Osteoblast (primary cell): ENCODE results near the gene PRICKLE2. TPM values are rescaled to one million over a fixed set of nuclear protein-coding genes. Genes with fewer than 3 reads are reported as not detected.

Experiments used
- DNase-seq: peaks from one replicate; pipeline ENCODE4 v3.0.0; 2011; ENCODE audit warnings: low spot score, mixed read lengths; ENCODE audit not compliant: insufficient read length; ENCODE audit errors: missing footprints
- H2AFZ ChIP-seq: 2 replicates; pipeline ENCODE4 v1.6.0; 2011; ENCODE audit warnings: mild to moderate bottlenecking, low read length
- H3K27ac ChIP-seq: 2 replicates; pipeline ENCODE4 v1.5.1; 2011; ENCODE audit warnings: mild to moderate bottlenecking, low read depth, low read length, moderate library complexity
- H3K27me3 ChIP-seq: 2 replicates; pipeline ENCODE4 v1.6.0; 2012; ENCODE audit warnings: mild to moderate bottlenecking, control low read depth, inconsistent platforms, low read length, moderate library complexity; ENCODE audit not compliant: insufficient read depth
- H3K36me3 ChIP-seq: 2 replicates; pipeline ENCODE4 v1.5.1; 2011; ENCODE audit warnings: mild to moderate bottlenecking, low read length, control low read depth, moderate library complexity; ENCODE audit not compliant: insufficient read depth
- H3K4me1 ChIP-seq: 2 replicates; pipeline ENCODE4 v1.5.1; 2011; ENCODE audit warnings: mild to moderate bottlenecking, low read length, control low read depth, moderate library complexity; ENCODE audit not compliant: insufficient read depth
- H3K4me2 ChIP-seq: 2 replicates; pipeline ENCODE4 v1.6.0; 2011; ENCODE audit warnings: mild to moderate bottlenecking, low read length; ENCODE audit not compliant: insufficient read depth
- H3K4me3 ChIP-seq: fragments of 200-600 bp; sonication (generic); 3 replicates; pipeline ENCODE4 v1.5.1; 2012; ENCODE audit warnings: mild to moderate bottlenecking, low read length, inconsistent platforms; ENCODE audit not compliant: insufficient read depth
- H3K79me2 ChIP-seq: 2 replicates; pipeline ENCODE4 v1.6.0; 2012; ENCODE audit warnings: mild to moderate bottlenecking, low read length, control low read depth, inconsistent platforms; ENCODE audit not compliant: insufficient read depth
- H3K9me3 ChIP-seq: 2 replicates; pipeline ENCODE4 v1.5.1; 2011; ENCODE audit warnings: low read depth, low read length, control low read depth
- H4K20me1 ChIP-seq: 2 replicates; pipeline ENCODE4 v1.6.0; 2012; ENCODE audit warnings: mild to moderate bottlenecking, low read length, control low read depth; ENCODE audit not compliant: insufficient read depth
- total RNA-seq: library from RNA; depleted of rRNA; stranded (reverse); fragments of >200 nt; gene quantifications from 2 replicates; pipeline ENCODE4 v1.2.3, GENCODE V29; 2012
- TF ChIP-seq, protein P1 (sequence below): IDR thresholded peaks from 2 replicates; pipeline ENCODE4 v1.5.1; 2011; ENCODE audit warnings: mild to moderate bottlenecking, low read depth, low read length, moderate library complexity; ENCODE audit errors: extremely low read depth

Gene PRICKLE2
- total RNA-seq, 1 donor = 18.8 TPM

DNA sequence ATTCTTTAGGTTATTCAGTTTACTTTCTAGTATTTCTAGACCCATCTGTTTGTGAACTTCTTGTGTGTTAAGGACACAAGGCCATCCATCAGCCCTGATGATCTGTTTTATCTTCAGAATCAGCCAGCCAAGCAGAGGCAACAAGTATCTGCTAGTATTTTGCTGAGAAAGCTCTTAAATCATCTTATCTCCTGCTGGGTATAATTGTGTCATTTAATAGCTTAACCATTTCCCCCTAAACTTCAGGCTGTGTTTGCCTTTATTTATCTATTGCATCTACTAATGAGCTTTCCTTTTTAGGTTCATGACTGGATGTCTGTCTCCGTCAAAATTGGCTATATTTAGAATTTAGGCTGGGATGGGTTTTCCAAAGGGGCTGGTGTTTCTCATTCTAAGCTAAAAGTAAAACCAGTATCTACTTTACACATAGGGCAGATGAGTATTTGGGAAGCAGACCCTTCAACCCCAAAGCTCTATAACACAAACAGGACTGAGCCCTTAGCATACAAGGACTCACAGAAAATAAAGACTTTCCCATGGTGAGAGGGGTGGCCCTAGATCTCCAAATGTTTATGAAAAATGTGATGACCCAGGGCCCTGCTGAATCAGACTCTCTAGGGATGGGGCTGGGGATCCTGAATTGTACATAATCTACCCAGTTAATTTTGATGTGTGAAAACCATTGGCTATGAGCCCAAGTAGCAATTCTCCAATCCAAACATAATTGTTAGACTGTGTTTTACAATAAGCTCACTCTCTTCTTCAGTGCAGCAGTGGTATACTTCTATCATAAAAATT is 136.7 kb downstream of the PRICKLE2 start:
- H3K4me1 ChIP-seq = no peaks in the 10 kb centered on the region
- no peaks in the 10 kb centered on the region for H3K9me3 ChIP-seq
- H3K27ac ChIP-seq = no peak overlapping the region
- no peaks in the 10 kb centered on the region for H3K36me3 ChIP-seq
- H3K27me3 ChIP-seq = no peaks in the 10 kb centered on the region
- H3K4me2 ChIP-seq = no peak overlapping the region
- H3K4me3 ChIP-seq = no peak overlapping the region
- no peak overlapping the region for H2AFZ ChIP-seq
- H4K20me1 ChIP-seq = no peaks in the 10 kb centered on the region
- no peaks in the 10 kb centered on the region for H3K79me2 ChIP-seq
- TF ChIP-seq, protein P1, sequence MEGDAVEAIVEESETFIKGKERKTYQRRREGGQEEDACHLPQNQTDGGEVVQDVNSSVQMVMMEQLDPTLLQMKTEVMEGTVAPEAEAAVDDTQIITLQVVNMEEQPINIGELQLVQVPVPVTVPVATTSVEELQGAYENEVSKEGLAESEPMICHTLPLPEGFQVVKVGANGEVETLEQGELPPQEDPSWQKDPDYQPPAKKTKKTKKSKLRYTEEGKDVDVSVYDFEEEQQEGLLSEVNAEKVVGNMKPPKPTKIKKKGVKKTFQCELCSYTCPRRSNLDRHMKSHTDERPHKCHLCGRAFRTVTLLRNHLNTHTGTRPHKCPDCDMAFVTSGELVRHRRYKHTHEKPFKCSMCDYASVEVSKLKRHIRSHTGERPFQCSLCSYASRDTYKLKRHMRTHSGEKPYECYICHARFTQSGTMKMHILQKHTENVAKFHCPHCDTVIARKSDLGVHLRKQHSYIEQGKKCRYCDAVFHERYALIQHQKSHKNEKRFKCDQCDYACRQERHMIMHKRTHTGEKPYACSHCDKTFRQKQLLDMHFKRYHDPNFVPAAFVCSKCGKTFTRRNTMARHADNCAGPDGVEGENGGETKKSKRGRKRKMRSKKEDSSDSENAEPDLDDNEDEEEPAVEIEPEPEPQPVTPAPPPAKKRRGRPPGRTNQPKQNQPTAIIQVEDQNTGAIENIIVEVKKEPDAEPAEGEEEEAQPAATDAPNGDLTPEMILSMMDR = no peak
- no peak for DNase-seq

DNA sequence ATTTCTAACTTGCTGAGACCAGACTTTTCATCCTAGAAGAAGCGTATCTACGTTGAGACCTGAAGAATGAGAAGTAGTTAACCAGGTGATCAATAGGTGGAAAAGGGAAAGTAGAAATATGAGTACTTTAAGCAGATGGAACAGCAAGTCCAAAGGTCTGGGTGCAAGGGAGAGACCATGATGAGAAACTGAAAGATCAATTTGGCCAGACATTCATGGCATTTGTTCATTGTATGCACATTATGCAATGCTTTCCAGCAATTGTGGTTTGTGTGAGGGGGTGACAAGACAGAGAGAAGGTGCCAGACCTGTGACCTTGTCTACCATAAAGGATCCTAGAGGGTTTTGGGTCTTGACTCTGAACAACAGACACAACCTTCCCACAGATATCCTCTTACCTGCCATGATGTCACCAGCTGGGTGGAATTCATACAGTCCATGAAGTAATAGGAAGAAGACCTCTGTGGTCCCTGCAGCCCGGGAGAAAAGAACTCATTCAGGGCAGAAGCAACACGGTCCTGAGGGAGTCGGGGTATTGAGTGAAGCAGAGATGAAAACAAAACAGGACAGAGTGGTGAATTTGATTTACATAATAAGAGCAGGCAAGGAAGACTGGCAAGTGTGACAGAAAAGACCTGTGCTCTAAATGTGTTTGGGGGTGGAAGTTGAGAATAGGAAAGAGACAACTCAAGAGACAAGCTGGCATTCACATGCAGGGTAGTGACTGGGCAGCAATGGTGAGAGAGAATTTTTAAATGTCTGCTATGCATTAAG is 138.6 kb downstream of the PRICKLE2 start:
- Histone ChIP-seq H3K4me2 (no peak overlapping the region), H4K20me1 (no peaks in the 10 kb centered on the region), H3K27ac (no peak overlapping the region), H3K4me1 (no peaks in the 10 kb centered on the region), H2AFZ (no peak overlapping the region), H3K27me3 (no peaks in the 10 kb centered on the region), H3K36me3 (no peaks in the 10 kb centered on the region), H3K4me3 (no peak overlapping the region), H3K9me3 (no peaks in the 10 kb centered on the region), H3K79me2 (no peaks in the 10 kb centered on the region)
- DNase-seq = no peak
- TF ChIP-seq, protein P1 = no peak

DNA sequence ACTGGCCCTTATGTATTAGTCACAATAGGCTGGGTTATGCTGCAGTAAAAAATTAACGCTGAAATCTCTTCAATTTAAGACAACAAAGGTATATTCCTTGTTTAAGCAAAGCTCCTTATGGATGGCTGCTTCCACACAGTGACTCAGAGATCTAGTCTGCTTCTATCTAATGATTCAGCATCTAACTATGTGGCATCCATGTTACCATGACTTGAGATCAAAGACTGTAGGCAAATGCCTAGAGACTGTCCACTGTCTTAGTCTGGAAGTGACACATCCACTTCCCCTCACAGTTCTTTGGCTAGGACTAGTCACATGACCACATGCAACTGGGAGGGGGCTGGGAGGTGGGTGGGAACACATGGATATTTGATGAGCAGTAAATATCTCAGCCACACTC is 140.6 kb downstream of the PRICKLE2 start:
- Histone ChIP-seq H3K36me3 (no peaks in the 10 kb centered on the region), H3K9me3 (no peaks in the 10 kb centered on the region), H3K4me2 (no peak overlapping the region), H3K4me3 (no peak overlapping the region), H3K4me1 (no peaks in the 10 kb centered on the region), H3K27ac (no peak overlapping the region), H4K20me1 (no peaks in the 10 kb centered on the region), H3K27me3 (no peaks in the 10 kb centered on the region), H3K79me2 (no peaks in the 10 kb centered on the region), H2AFZ (no peak overlapping the region)
- DNase-seq = peak; percentile 39
- TF ChIP-seq, protein P1 = no peak

DNA sequence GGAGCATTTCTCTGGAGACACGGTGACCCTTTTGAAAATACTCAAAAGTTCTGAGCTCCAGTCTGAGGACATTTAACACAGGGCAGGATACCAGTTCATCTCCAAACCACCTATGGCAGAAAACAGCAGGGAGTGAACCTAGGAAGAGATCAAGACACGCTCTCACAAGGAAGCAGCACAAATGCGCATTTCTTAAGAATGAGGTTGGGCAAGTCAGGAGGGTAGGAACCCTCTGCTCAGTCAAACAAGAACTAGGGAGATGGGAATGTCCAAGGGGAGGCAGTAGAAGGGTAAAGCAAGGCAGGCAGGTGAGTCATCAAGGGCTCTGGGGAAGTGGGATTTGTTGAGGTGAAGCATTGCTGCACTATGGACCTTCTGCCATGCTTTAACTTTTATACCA is 141.7 kb downstream of the PRICKLE2 start:
- H2AFZ ChIP-seq = no peak overlapping the region
- TF ChIP-seq, protein P1 = no peak
- no peaks in the 10 kb centered on the region for H3K79me2 ChIP-seq
- H3K4me1 ChIP-seq = no peaks in the 10 kb centered on the region
- H3K36me3 ChIP-seq = no peaks in the 10 kb centered on the region
- no peak overlapping the region for H3K27ac ChIP-seq
- DNase-seq = no peak
- no peaks in the 10 kb centered on the region for H3K9me3 ChIP-seq
- no peaks in the 10 kb centered on the region for H4K20me1 ChIP-seq
- no peak overlapping the region for H3K4me2 ChIP-seq
- H3K27me3 ChIP-seq = no peaks in the 10 kb centered on the region
- no peak overlapping the region for H3K4me3 ChIP-seq
